Measurements from ENCODE around the gene PAX6. TPM values are rescaled to one million over a fixed set of nuclear protein-coding genes. Genes with fewer than 3 reads are reported as not detected.

The PAX6 gene
- total RNA-seq, 1 experiment from 2014 or later: 3.3 TPM

DNA sequence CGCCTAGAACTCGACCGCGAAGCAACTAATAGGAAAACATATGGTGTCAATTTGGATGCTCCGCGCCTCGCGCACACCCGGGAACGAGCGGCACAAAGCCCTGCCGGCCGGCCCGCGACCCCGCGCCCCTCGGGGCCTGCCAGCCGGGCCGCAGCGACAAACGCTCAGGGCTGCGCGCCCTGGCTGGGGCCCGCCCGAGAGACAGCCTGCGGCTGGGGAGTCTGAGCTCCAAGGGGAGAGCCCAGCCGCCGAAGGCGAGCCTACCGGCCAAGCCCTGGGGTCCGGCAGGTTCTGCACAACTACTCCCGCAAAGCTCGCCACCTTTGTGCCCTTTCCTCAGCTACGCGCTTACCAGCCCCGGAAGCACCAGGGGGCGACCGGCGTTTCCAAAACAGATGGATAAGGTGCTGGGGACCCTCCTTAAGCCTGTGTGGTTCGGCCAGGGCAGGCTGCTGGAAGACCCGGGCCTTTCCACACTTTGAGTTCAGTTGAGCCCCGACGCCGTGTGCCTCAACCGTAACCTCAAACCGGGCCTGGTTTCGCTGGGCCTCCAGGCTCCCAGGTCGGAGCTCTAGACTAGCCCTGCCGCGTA, 6.0 kb downstream of the PAX6 start:
- Mint-ChIP-seq H3K4me1 (peaks cover 78% of the 10 kb centered on the region), H3K36me3 (no peaks in the 10 kb centered on the region), H3K9me3 (no peaks in the 10 kb centered on the region), H3K27ac (no peak overlapping the region), H3K27me3 (ENCODE audit: low read depth) (peaks cover 100% of the 10 kb centered on the region), H3K4me3 (peak overlapping the region; percentile 69)
- DNase-seq (ENCODE audit: low spot score) (peak; percentile 61), ATAC-seq (peak; percentile 8)
- no peak for TF ChIP-seq ZSCAN18 (CRISPR knock-in tag; IDR thresholded peaks at IDR 0.05)
- TF ChIP-seq EMX1 (CRISPR knock-in tag; IDR thresholded peaks at IDR 0.05): no peak
- 0 out of 2 replicates have a peak, but pooled peaks have one; percentile 60 for TF ChIP-seq KAT7 (CRISPR knock-in tag; IDR thresholded peaks at IDR 0.05; ENCODE audit: borderline replicate concordance)
- ChIA-PET CTCF (interaction anchor here (0.6 to 2.2 kb wide), 8 partner anchors 12 to 371 kb away, joined by 3 to 10 read pairs (median 3); no protein-coding TSS in a partner anchor), POLR2A (interaction anchor here (0.8 to 0.9 kb wide), 2 partner anchors 15 to 18 kb away, joined by 3 read pairs; no protein-coding TSS in a partner anchor)

- DNase-seq (ENCODE audit: low spot score) (peak; percentile 39), ATAC-seq (no peak)
- no peaks in the 10 kb centered on the region for H3K9me3 Mint-ChIP-seq
- H3K4me3 Mint-ChIP-seq: peak overlapping the region; percentile 69
- no peaks in the 10 kb centered on the region for H3K36me3 Mint-ChIP-seq
- peaks cover 100% of the 10 kb centered on the region for H3K27me3 Mint-ChIP-seq (ENCODE audit: low read depth)
- no peak for TF ChIP-seq ATF6 (CRISPR knock-in tag; IDR thresholded peaks at IDR 0.05)
- TF ChIP-seq ETV6 (CRISPR knock-in tag; IDR thresholded peaks at IDR 0.05): peak; percentile 61; the same call in 1 of the 2 replicates
- CTCF ChIA-PET: interaction anchor here (0.6 to 2.2 kb wide), 6 partner anchors 12 to 372 kb away, joined by 3 to 10 read pairs (median 4); no protein-coding TSS in a partner anchor
- peaks cover 78% of the 10 kb centered on the region for H3K4me1 Mint-ChIP-seq
- POLR2A ChIA-PET: no interaction called here
- no peak overlapping the region for H3K27ac Mint-ChIP-seq
These were observed 6.6 kb downstream of the PAX6 start for GRCh38 chr11:31804312-31805036.

DNA sequence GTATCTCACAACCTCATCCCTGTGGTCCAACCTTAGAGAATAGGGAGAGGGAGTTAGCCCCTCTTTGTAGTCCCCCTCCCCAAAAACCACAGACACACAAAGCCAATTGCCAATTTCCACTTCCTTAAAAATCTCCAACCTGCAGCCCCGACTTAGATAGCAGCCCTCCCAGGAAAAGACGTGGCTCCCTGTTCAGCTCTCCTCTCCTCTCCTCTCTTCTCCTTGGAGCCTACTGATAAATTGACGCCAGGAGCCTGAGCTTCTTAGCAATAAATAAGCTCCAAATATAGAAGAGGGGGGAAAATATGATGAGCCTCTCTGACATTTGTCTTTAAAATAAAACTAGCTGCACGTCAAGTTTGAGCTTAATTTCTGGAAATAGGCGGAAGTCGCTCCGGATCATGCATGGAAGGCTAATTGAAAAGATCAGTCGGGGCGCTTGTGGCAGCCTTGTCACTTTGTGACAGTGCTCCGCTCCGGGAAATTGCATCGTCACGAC, 7.3 kb downstream of the PAX6 start:
- H3K27me3 Mint-ChIP-seq (ENCODE audit: low read depth): peaks cover 100% of the 10 kb centered on the region
- ATAC-seq: no peak
- no peaks in the 10 kb centered on the region for H3K9me3 Mint-ChIP-seq
- POLR2A ChIA-PET: no interaction called here
- no peaks in the 10 kb centered on the region for H3K36me3 Mint-ChIP-seq
- H3K4me1 Mint-ChIP-seq: peaks cover 76% of the 10 kb centered on the region
- H3K27ac Mint-ChIP-seq: no peak overlapping the region
- CTCF ChIA-PET: interaction anchor here (1.3 to 2.2 kb wide), 2 partner anchors 154 to 372 kb away, joined by 3 to 9 read pairs; no protein-coding TSS in a partner anchor
- TF ChIP-seq ATF3 (CRISPR knock-in tag; conservative IDR thresholded peaks at IDR 0.05) (no peak), SMAD3 (CRISPR knock-in tag; IDR thresholded peaks at IDR 0.05; ENCODE audit: borderline replicate concordance) (no peak), ZNF138 (CRISPR knock-in tag; conservative IDR thresholded peaks at IDR 0.05) (no peak), NFE2L1 (CRISPR knock-in tag; IDR thresholded peaks at IDR 0.05) (no peak), NFYB (CRISPR knock-in tag; conservative IDR thresholded peaks at IDR 0.05; ENCODE audit: low read depth) (no peak), CBFB (CRISPR knock-in tag; IDR thresholded peaks at IDR 0.05; ENCODE audit: low read depth) (no peak), FOXP1 (CRISPR knock-in tag; IDR thresholded peaks at IDR 0.05; ENCODE audit: borderline replicate concordance) (no peak), PRDM15 (CRISPR knock-in tag; IDR thresholded peaks at IDR 0.05) (no peak), E2F1 (CRISPR knock-in tag; IDR thresholded peaks at IDR 0.05) (no peak), SP1 (CRISPR knock-in tag; conservative IDR thresholded peaks at IDR 0.05) (no peak), JUN (CRISPR knock-in tag; IDR thresholded peaks at IDR 0.05) (no peak), GABPB1 (CRISPR knock-in tag; IDR thresholded peaks at IDR 0.05) (no peak)
- TF ChIP-seq, protein P1, sequence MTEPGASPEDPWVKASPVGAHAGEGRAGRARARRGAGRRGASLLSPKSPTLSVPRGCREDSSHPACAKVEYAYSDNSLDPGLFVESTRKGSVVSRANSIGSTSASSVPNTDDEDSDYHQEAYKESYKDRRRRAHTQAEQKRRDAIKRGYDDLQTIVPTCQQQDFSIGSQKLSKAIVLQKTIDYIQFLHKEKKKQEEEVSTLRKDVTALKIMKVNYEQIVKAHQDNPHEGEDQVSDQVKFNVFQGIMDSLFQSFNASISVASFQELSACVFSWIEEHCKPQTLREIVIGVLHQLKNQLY (CRISPR knock-in tag; IDR thresholded peaks at IDR 0.05): no peak
- TF ChIP-seq, protein P2, sequence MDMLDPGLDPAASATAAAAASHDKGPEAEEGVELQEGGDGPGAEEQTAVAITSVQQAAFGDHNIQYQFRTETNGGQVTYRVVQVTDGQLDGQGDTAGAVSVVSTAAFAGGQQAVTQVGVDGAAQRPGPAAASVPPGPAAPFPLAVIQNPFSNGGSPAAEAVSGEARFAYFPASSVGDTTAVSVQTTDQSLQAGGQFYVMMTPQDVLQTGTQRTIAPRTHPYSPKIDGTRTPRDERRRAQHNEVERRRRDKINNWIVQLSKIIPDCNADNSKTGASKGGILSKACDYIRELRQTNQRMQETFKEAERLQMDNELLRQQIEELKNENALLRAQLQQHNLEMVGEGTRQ (CRISPR knock-in tag; IDR thresholded peaks at IDR 0.05): no peak
- H3K4me3 Mint-ChIP-seq: peak overlapping the region; percentile 69
- DNase-seq (ENCODE audit: low spot score): no peak

All from WTC11 (cell line).